Stimulated activated CD4-positive, alpha-beta T cell treated with anti-CD3 and anti-CD28 coated beads, Interleukin-1b, Interleukin-23, amount 100 ng/mL, for 4 hours (primary cell): ENCODE results near the gene PPAN.

Experiments
- DNase-seq, 2 donors: peaks; one replicate each; pipeline ENCODE4 v3.0.0-alpha.2; 2020; ENCODE audit warnings: low read depth in 2 of 2

PPAN gene

DNA sequence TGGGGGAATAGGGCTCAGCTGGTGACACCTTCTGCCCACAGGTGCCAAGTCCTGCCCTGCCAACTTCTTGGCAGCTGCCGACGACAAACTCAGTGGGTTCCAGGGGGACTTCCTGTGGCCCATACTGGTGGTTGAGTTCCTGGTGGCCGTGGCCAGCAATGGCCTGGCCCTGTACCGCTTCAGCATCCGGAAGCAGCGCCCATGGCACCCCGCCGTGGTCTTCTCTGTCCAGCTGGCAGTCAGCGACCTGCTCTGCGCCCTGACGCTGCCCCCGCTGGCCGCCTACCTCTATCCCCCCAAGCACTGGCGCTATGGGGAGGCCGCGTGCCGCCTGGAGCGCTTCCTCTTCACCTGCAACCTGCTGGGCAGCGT is 7.4 kb downstream of the PPAN start:
- no peak for DNase-seq

DNA sequence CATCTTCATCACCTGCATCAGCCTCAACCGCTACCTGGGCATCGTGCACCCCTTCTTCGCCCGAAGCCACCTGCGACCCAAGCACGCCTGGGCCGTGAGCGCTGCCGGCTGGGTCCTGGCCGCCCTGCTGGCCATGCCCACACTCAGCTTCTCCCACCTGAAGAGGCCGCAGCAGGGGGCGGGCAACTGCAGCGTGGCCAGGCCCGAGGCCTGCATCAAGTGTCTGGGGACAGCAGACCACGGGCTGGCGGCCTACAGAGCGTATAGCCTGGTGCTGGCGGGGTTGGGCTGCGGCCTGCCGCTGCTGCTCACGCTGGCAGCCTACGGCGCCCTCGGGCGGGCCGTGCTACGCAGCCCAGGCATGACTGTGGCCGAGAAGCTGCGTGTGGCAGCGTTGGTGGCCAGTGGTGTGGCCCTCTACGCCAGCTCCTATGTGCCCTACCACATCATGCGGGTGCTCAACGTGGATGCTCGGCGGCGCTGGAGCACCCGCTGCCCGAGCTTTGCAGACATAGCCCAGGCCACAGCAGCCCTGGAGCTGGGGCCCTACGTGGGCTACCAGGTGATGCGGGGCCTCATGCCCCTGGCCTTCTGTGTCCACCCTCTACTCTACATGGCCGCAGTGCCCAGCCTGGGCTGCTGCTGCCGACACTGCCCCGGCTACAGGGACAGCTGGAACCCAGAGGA is 7.9 kb downstream of the PPAN start:
- no peak for DNase-seq

DNA sequence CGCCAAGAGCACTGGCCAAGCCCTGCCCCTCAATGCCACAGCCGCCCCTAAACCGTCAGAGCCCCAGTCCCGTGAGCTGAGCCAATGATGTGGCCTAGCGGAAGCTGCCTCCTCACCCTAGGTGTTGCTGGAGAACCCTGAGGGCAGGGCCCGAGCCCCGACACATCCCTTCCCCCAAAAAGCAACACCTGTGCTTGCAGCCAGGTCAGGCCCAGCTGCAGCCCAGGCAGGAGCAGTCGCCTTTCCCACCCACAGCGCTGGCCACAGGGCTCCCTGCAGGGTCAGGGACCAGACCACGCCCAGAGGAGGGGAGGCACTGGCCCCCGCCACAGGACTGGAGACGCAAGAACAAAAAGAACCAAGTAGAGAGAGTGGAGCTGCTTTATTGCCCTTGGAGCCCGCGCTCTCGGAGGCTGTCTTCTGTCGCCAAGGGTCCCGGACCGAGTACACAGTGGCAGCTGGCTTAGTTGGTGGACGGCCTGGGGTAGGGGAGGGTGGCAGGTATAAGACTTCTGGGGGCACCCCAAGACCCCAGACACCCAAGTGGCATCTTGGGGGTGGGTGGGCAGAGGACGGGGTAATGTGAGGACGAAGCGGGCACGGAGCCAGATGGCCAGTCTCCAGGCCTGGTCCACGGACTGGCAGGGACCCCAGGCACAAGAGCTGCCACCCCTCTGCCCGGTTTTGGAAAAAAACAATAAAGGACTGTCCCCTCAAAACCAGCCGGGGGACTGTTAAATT is 8.7 kb downstream of the PPAN start:
- no peak for DNase-seq

DNA sequence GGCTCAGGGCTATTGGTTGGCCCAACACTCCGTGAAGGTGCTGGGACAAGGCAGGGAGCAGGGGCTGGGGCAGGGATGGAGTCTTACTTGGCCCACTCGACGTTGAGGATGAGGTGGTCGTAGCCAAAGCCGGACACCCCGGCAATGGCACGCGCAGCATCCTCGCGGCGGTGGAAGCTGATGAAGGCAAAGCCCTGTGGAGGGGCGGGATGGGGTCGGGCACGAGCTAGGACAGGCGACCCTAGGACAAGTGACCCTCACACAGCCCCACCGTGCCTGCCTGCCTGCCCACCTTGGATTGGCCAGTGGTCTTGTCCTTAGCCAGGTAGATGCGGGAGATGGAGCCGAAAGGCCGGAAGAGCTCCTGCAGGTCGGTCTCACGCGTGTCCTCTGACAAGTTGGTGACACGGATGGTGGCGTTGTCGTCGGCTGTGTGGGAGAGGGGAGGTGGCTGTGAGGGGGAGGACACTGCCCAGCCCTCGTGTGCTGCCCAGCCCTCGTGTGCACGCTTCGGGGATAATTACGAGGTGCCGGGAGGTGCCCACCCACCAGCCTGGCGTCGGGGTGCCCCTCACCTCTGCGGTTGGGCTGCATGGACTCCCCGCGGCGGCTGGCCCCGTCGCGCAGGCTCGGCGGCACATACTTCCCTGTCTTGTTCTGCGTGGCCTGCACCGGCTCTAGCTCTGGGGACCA is 9.4 kb downstream of the PPAN start:
- no peak for DNase-seq

DNA sequence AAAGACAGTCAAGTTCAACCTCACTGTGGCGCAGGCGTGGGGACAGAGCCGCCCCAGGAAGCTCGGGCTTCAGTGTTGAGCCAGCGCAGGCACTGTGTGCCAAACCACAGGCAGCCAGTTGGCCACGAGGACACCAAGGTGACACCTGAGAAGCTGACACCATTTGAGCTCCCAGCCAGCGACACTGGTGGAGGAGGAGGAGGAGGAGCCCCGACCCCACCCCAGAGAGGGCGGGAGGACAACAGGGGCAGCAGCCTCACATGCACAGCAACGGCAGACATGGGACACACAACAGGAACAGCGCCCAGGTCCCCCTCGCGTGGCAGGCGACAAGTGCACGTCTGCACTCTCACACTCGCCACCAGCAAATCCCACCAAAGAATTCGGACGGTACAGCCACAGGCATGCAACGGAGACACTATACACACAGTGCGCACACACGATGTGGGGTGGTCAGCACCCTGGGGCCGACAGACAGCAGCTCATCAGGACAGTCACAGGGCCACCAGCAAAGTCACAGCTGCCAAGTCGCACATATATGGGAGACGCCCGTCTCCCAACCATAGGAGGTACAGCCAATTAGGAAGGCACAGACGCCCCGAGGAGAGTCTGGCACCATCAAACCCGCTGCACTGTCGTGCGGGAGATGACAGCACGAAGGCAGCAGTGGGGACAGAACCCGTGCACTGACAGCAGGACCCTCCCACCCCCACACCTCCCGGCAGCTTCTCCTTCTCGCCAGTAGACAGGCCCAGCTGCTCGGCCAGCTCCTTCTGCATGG is 10.1 kb downstream of the PPAN start:
- no peak for DNase-seq

DNA sequence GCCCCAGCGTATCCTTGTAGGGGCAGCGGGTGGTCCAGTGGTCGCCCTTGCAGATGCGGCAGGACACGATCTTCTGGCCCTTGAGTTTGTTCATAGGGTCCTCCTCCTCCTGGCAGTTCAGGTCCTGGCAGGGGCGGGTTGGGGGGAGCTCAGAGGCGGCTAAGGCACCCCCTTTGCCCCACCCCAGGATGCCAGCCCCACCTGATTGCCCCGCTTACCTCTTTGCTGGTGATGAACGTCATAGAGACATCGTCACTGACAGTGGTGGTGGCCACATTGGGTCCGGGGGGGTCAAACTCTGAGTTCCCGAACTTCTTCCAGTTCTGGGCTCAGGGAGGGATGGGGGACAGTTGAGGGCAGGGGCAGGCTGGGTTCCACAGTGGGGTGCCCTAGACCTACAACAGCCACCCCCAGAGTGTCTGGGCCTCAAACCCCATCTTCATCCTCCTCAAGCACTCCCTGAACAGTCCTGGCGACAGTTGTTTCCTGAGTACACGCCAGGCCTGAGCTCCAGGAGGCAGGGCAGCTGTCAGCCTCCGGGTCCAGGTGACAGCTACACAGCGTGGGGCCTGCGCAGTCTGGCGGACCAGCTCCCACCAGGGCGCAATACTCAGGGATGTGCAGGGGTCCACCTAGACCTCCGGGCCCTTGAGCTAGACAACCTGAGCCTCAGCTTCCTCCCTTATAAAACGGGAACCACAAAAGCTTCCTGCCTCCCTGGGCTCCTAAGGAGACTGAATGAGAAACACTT is 10.9 kb downstream of the PPAN start:
- DNase-seq = no peak

DNA sequence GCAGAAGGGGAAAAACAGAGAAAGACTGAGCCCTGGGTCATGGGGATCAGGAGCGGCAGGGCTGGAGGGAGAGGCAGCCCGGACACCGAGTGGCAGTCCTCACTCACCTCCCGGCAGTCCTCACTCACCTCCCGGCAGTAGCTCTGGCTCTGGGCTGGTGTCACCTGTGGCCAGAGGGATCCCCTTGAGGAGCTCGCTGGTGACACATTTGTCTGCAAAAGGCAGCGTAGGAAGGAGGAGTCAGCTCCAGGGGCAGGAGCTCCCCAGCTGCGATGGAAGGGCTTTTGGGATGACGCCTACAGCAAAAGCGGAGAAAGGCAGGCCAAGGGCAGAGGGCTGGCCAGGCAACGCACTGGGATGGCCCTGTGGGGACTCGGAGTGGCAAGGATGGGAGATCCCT is 12.8 kb downstream of the PPAN start:
- no peak for DNase-seq

DNA sequence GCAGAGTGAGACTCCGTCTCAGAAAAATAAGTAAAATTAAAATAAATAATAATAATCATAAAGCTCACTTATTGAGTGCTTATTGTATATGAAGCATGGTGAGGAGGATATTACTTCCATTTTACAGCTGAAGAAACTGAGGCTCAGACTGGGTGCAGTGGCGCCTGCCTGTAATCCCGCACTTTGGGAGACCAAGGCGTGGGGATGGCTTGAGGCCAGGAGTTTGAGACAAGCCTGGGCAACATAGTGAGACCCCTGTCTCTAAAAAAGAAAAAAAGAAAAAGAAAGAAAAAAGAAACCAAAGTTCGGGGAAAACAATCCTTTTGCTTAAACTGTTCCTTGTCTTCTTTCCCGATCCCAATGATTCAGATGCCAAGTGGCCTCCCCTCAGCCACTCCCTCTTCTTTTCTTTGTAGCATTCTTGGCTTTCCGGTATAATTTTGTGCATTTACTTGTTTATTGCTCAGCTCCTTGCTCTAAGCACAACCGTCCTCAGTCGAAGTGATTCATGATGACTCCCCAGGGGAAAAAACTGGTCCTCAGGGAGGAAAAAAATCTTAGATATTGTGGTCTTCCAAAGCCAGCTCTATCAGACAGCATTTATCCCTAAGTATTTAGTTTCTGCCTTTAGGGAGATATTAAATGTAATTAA is 14.5 kb downstream of the PPAN start:
- no peak for DNase-seq

DNA sequence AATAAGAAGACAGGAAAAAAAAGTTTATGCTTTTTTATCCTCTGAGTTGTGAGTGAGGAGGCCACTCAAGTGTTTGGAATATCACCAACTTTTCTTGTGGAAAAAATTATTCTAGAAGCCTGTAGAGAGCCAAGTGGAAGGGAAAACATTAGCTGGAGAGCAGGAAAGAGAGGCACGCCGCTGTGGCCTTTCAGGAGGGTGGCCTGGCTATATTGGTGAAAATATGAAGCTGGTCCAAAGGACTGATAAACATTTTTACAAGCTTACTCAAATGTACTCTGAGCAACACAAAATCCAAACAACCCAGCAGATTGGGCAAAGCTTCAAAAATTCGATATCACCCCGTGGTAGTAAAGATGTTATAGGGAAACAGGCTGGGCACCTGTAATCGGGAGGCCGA is 15.9 kb downstream of the PPAN start:
- no peak for DNase-seq

DNA sequence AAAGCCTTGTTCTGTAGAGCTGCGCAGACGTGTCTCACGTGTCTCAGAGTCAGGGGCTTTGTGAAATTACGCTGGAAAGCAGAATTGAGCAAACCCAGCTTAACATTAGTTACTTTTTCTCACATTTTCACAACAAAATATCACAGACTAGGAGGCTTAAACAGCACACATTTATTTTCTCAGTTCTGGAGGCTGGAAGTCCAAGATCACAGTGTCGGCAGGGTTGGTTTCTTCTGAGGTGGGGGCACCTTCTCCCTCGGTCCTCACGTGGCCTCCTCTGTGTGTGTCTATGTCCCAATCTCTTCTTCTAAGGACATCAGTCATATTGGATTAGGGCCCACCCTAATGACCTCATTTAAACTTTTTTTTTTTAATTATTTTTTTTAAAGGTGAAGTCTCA is 18.3 kb downstream of the PPAN start:
- DNase-seq = no peak

DNA sequence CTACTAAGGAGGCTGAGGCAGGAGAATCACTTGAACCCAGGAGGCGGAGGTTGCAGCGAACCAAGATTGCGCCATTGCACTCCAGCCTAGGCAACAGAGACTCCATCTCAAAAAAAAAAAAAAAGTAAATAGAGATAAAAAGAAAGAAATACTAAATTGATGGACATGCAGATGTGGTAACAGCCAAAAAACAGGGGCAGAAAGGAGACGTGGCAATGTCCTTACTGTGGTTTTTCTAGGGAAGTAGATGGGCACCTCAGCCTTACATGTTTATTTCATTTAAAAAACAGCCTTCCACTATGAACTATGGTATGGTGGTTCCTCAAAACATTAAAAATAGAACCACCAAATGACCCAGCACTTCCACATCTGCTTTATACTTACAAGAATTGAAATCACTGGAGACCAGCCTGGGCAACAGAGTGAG is 20.1 kb downstream of the PPAN start:
- no peak for DNase-seq

DNA sequence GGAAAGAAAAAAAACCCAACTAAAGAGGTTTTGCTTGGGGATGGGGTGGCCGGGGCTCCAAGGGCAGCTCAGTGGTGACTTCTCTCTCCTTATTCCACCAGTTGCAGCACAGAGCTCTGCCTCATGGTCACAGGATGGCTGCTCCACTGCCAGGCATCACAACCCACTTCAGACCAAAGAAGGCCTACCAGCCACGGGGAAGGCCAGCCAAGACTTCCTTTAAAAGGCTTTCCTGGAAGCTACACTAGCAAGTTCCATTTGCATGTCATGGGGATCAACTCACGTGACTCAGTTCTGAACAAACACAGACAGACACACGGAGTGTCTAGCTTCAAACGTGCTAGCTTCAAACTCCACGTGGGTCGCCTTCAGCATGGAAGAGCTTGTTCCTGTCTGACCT is 26.7 kb downstream of the PPAN start:
- no peak for DNase-seq

DNA sequence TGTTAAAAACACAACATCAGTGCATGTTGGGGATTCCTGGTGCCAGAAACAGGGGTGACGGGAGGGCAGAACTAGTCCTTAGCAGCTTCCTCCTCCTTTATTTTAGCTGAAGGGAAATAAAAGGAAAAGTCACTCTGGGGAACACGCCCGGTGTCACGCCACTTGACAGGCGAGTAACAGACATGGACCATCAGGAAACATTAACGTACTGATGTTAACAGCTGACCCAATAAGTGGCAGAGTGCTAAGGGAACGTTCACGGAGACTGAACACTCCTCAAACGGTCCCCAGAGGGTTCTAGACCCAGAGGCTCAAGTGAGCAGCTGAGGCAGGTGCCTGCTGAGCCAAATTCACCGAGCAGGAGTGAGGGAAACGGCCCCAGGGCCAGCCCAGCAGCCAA is 27.4 kb downstream of the PPAN start:
- no peak for DNase-seq

DNA sequence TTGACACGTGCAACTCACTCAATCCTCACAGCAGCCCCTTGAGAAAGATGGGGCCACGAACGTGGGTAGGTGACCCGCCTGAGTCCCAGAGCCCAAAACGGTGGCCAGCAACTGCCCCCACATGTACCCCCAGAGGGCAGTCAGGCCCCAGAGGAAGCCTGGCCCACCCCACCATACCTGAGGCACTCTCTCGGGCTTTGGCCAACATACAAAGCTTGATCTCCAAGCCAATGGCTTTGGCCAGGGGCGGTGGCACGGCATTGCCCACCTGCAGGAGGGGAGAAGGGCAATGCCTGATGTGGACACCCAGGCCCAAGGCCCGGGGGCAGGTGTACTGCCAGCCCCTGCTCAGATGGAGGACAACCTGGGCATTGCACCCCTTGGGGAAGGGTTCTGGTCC is 27.9 kb downstream of the PPAN start:
- no peak for DNase-seq

DNA sequence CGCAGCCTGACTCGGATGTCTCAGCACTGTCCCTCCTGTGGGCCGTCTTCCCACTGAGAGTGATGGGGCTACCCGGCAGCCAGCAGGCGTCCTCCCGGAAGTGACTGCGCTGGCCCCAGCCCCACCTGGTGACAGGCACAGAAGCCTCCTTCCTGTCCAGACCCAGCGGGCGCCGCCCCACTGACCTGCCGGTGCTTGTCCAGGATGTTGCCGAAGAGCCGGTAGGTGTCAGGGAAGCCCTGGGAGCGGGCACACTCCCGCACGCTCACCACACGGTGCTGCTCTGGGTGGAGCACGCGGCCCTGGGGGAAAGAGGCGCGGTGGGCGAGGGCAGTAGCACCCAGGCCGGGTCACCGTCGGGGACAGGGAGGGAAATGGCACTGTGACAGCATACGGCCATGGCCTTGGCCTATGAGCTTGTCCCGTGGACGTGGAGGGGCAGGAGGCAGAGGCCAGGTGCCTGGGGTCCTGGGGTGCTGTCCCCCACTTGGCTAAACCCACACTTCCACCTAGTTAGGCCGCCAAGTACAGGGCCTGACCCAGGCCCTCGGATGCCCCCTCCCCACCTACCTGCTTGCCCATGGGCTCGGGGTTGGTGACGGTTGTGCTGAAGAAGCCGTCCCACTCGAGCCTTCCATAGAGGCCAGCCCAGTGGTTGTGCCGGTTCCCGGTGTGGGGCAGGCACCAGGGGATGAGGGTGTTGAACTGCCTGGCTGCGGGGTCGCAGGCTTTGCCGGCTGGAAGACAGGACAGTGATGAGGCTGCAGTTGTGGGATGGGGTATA is 29.6 kb downstream of the PPAN start:
- DNase-seq = no peak

DNA sequence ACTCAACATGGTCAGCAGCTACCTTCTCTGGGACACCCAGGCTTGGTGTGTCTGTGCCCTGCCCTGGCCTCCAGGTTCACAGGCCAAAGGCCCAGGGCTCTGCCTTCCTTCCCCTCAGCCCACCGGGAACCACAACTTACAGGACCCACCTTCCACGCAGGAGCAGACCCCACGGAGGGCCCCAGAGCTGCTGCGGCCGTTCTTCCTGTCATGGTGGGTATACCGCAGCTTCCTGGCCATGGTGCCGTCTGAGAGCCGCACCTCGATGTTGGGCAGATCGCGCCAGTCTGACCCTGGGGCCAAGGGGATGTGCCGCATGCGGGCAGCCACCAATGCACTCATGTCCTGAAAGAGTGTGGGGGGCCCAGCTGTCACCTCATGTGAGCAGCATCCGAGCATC is 30.8 kb downstream of the PPAN start:
- no peak for DNase-seq

DNA sequence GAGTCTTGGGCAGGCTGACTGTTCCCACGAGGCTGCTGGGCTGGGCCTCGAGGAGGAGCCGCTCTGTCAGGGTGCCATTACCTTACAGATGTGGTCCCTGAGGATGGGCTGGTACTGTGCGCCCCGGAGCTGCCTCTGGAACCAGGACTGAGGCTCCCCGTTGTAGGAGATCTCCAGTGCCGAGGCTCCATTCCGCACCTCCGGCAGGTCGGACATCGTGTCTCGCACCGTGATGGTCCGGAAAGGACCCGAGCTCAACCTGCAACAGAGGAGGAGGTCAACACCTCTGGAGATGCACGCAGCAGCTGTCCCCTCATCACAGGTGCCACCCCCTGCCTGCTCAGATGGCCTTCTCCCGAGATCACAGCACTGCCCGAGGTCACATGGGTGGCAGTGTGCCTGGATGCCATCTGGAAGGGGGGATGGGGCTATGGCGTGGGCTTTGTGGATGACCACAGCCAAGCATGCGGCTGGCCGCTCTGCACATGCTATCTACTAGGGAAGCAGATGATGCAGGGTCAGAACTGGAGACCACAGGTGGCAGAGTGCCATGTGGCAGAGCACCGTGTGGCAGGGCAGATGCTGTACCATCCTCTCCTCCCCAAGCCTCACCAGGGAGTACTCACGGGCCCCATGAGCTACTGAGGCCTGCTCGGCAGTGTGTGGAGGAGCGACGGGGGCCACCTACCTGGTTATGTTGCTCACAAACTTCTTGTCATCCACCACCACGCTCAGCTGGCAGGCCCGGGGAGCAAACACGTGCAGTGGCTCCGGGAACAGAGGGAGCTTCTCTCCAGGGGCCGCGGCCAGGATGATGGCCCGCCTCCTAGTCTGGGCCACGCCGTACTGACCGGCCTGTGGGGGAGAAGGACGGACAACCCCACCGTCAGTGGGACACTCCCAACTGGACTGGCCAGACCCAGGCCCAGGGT is 31.9 kb downstream of the PPAN start:
- no peak for DNase-seq

DNA sequence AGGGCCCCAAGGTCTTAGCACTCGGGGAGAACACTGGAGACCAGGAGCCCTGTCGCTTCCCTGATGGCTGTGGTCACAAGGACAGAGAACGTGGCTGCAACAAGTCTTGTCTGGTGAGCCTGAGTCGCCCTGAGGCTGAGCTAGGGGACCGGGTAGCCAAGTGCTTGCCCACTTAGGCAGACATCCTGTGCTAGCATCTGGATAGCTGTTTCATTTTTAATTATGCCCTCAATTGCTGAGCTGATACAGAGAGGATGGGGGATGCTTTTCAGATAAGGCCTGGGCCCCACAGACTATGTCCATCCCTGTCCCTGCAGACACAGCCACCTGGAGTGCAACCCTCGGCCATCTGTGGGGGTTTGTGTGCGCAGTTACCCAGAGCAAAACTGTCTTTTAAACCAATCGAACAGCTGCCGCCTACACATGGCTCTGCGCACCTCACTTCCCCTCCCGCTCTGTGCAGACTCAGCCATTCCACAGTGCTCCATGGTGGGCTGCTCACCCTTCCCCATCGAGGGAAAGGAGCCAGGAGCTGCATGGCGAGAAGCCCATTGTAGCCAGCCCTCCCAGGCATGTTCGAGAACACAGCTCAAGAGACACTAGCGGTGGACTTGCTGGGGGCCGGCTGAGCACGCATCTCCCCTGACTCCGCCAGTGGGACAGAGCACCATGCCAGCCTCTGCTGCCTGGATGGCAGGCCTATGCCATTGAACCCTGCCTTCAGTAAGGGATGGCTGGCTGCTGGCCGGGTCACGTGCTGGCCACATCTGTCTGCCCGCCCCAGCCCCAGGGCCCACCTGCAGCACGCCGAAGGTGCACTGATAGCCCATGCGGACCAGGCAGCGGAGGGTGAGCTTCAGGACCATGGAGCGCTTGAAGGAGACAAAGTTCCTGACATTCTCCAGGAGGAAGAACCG is 33.0 kb downstream of the PPAN start:
- no peak for DNase-seq
